GM06990 (cell line): ENCODE measurements around the gene CHAF1B.

ENCODE experiments used
- DNase-seq: peaks from one replicate; pipeline ENCODE4 v3.0.0-alpha.2; 2011; ENCODE audit not compliant: insufficient read length; ENCODE audit errors: extremely low read depth
- H3K27me3 ChIP-seq: replicated peaks from 2 replicates; pipeline ENCODE4 v1.6.0; 2011; ENCODE audit warnings: low read length; ENCODE audit not compliant: control insufficient read depth, insufficient read depth
- H3K36me3 ChIP-seq: 2 replicates; pipeline ENCODE4 v1.5.1; 2011; ENCODE audit warnings: low read length; ENCODE audit not compliant: control insufficient read depth, insufficient read depth
- H3K4me3 ChIP-seq: replicated peaks from 2 replicates; pipeline ENCODE4 v1.5.1; 2011; ENCODE audit warnings: low read depth, mild to moderate bottlenecking, control low read depth, low read length
- TF ChIP-seq, protein P1 (sequence below): IDR thresholded peaks from 2 replicates; pipeline ENCODE4 v1.5.1; 2011; ENCODE audit warnings: low read length, control low read depth, mild to moderate bottlenecking, inconsistent platforms; ENCODE audit not compliant: insufficient read depth, poor library complexity, severe bottlenecking

The CHAF1B gene

DNA sequence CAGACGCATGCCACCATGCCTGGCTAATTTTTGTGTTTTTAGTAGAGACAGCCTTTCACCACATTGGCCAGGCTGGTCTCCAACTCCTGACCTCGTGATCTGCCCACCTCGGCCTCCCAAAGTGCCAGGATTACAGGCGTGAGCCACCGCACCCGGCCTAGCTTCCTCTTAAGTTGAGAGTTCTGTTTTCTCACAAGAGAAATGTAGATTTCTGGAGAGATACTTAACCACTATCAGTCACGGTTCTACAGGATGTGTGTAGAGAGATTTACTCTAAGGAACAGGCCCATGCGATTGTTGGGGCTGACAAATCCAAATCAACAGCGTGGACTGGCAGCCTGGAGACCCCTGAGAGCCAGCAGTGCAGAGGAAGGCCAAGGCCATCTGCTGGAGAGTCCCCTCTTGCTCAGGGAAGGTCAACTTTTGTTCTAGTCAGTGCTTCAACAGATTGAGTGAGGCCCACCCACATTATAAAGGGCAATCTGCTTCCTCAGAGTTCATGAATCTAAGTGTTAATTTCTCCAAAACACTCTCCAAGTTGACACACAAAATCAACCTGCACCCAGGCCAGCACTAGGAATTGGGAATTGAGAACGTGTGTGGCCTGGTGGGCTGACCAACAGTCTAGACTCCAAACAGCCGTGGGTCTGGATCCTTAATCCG, 38.7 kb downstream of the CHAF1B start:
- no peak for DNase-seq

DNA sequence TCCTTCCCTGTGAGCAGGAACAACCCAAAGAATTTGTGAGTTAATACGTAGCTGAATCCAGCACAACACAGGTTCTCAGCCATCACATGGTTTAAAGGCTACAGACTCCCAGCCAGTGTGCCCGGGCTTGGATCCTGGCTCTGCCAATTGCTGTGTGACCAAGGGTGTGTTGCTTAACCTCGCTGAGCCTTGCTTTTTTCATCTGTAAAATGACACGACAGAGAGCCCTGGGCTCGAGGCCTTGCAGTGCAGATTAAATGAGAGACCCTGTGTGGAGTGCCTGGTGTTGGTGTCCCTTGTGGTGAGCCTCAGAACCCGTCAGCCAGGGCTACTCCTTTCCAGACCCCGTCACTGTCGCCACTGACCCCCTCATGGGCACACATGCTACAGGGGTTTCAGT, 39.4 kb downstream of the CHAF1B start:
- H3K4me3 ChIP-seq = no peak overlapping the region
- H3K36me3 ChIP-seq = no peaks in the 10 kb centered on the region
- TF ChIP-seq, protein P1, sequence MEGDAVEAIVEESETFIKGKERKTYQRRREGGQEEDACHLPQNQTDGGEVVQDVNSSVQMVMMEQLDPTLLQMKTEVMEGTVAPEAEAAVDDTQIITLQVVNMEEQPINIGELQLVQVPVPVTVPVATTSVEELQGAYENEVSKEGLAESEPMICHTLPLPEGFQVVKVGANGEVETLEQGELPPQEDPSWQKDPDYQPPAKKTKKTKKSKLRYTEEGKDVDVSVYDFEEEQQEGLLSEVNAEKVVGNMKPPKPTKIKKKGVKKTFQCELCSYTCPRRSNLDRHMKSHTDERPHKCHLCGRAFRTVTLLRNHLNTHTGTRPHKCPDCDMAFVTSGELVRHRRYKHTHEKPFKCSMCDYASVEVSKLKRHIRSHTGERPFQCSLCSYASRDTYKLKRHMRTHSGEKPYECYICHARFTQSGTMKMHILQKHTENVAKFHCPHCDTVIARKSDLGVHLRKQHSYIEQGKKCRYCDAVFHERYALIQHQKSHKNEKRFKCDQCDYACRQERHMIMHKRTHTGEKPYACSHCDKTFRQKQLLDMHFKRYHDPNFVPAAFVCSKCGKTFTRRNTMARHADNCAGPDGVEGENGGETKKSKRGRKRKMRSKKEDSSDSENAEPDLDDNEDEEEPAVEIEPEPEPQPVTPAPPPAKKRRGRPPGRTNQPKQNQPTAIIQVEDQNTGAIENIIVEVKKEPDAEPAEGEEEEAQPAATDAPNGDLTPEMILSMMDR = no peak
- no peaks in the 10 kb centered on the region for H3K27me3 ChIP-seq
- DNase-seq = no peak

More for the DNA sequence above, 38.7 kb downstream of the CHAF1B start:
- Histone ChIP-seq H3K4me3 (no peak overlapping the region), H3K27me3 (no peaks in the 10 kb centered on the region), H3K36me3 (no peaks in the 10 kb centered on the region)
- TF ChIP-seq, protein P1 = no peak

GRCh38 chr21:36425286-36425685, 40.1 kb downstream of the CHAF1B start:
- Histone ChIP-seq H3K36me3 (no peaks in the 10 kb centered on the region), H3K4me3 (no peak overlapping the region), H3K27me3 (no peaks in the 10 kb centered on the region)
- TF ChIP-seq, protein P1 = no peak
- DNase-seq = no peak

DNA sequence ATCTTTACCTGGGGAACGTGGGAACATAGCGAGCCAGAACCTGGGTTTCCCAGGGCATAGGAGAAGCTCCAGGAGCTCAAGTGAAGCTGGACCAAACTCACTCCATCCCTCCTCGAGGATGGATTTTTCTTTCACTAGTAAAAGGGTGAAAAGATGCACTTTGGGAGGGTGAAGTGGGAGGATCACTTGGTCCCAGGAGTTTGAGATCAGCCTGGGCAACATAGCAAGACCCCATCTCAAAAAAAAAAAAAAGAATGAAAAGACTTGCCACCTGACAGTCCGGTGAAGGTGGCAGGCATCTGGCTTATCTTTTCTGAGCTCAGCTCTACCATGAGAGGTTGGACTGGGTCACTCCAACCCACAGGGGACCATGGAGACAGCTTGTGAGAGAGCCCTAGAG, 42.3 kb downstream of the CHAF1B start:
- DNase-seq = no peak
- Histone ChIP-seq H3K36me3 (no peaks in the 10 kb centered on the region), H3K27me3 (no peaks in the 10 kb centered on the region), H3K4me3 (no peak overlapping the region)
- TF ChIP-seq, protein P1 = no peak

DNA sequence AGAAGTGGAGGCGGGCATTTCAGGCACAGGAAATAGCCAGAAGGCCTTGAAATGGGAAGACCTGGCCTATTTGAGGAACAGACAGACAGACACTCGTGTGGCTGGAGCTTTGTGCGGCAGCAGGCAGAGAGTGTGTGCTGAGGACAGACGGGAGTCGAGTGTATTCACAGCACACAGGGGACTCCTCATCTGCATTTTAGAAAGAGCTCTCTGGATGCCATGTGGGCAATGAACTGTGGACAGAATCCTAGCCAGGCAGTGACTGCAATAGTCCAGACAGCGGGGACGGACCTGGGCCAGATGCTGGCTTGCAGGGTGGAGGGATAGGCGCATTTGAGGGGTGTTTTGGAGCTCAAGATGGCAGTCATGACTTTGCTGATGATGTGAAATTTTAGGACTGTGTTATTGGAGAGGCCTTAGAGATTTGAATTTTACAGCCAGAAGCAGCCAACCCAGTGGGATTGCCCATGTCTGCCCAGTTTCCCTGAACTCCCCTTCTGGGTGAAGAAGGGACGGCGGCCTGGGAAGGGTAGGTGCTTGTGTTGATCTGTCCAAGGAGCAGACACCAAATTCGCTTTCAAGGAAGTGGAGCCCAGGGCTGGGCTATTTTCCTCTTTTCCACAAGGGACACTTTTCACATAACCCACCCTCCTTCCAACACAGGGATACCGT, 43.7 kb downstream of the CHAF1B start:
- Histone ChIP-seq H3K4me3 (no peak overlapping the region), H3K27me3 (no peaks in the 10 kb centered on the region), H3K36me3 (no peaks in the 10 kb centered on the region)
- no peak for DNase-seq
- TF ChIP-seq, protein P1 = no peak
